Activated CD8-positive, alpha-beta memory T cell treated with anti-CD3 and anti-CD28 coated beads for 4 hours (primary cell): ENCODE measurements around the gene ZCCHC7.

Source experiments
- DNase-seq, 2 donors: peaks; one replicate each; pipeline ENCODE4 v3.0.0-alpha.2; 2020; ENCODE audit warnings: low read depth in 2 of 2

Gene ZCCHC7

DNA sequence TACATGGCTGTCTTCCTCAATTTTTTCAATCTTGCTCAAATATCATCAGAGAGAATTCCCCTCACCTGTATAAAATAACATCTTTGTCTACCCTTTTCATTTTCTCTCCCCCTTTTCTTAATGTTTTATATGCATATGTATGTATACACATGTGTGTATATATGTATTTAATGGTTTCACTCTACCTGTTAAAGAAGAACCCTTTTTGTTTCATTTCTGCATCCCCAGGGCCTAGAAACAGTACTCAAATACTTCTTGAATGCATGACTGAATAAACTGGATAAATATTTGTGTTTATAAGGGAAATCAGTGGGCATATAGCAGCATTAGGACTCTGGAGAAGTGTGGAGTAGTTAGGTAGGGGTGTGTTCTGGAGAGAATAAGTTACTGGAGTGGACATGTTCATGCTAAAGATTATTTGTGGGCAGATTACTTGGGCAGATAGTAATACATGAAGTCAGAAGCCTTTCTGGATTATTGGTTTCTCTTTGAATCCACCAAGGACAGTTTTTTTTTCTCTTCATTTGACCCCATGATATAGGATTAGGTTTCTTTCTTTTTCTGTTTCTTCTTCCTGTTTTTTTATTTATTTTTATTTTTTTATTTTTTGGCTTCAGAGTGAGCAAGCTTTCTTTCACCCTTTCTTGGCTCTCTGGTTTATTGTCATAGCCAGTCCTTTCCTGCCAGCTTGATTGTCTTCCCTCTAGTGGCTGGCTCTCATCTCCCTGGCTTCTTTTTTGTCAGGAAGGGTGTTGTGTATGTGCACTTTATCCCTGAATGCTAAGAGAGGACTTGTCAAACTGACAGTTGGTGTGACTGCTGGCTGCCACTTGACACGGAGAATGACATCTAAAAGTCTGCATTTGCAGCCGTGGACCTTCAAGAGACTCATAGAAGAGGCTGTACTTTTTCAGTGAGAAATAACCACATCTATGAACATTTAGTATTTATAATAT, 89.3 kb downstream of the ZCCHC7 start:
- DNase-seq = no peak

DNA sequence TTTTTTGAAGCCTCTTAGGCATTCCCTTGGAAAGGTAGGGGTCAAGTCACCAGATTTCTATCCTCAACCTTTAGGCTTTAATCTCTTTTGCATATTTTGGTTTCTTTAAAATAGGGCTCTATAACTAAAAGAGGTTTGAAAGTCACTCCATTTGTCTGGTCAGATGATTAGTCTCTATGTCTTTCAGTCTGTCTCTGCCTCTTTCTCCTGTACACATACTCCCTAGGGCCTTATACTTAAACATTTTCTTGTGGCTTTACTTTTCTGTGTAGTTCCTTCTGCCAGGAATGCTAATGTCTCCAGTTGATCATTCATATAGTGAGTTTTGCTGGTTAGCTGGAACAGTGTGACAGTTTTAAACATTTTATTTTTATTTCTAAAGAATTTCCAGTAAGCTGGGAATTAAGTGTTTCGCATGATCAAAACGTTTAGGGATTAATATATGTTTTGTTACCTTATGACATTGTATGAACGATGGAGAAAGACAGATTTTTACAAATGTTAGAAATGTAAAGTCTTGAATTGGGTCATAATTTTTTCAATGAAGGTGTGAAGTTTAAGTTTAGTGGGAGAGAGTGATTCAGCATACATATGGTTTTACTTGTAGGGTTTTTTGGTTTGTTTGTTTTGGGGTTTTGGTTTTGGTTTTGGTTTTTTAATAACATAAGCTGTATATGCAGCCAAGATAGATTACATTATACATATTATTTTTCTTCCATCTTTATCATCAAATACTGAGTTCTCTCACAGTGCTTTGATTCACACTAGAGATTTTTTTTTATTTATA, 90.6 kb downstream of the ZCCHC7 start:
- no peak for DNase-seq

DNA sequence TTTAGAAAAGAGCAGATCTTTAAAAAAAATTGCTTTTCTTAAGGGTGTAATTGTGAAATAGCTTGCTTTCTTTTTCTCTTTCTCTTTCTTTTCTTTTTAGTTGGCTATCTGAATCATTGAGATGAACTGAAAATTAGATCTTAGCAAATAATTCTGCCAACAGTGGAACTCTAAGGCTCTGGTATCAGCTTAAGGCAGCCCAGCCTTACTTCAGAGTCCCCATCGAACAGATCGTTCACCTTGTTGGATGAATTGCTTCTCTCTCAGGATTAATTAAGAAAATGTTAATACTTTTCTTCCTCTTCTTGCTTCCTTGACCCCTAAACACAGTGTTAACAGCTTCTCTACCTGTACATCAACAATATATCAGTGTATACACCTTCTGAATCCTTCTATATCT, 92.1 kb downstream of the ZCCHC7 start:
- no peak for DNase-seq

DNA sequence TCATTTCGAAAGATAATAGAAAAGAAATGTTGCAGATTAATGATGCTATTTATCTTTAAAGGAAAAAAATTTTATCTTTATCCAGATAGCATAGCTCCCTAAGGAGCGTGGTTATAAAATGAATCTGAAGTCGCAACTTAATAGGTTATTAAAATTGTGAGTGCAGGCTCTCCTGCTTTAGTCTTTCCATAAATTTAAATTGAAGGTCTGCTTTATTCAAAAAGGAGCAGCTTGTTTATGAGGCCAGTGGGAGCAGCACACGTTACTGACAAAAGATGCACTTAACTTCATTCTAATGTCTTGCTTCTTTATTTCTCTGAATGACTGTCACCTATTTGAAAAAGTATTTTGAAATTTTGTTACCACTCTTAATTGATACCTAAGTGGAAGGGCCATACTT, 95.0 kb downstream of the ZCCHC7 start:
- no peak for DNase-seq

DNA sequence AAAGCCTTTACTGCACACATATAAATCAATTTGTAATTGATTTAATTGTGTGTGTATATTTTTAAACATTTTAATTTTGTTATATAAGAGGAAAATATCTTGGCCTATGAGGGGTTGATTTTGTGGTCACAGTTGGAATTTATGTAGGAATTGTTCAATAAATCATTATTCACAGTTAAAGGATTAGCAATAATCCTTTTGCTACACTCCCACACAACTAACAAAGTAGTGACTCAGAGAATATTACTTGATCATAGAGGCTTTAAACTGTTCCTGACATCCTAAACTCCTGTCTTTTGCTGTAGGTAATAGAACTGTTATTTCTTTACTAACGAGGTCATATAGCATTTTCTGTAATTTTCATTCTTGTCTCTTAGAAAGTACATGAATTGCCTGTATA, 95.5 kb downstream of the ZCCHC7 start:
- DNase-seq = no peak

DNA sequence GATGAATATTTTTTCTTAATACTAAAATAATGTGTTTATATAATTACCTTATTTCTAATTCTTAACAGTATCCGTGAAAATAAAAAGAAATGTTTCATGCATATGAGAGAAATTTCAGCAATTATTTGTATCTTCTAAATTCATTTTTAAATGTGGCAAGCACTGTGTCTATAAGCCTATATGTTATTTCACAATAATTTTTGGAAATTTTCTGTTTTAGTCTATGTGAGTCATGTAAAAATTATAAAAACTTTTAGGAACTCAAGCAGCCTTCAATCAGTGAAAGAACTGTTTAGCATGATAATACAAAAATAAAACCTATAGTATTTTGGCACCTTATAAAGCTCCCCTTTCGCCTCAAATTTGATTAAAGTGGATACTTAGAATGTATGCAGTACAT, 96.8 kb downstream of the ZCCHC7 start:
- no peak for DNase-seq

DNA sequence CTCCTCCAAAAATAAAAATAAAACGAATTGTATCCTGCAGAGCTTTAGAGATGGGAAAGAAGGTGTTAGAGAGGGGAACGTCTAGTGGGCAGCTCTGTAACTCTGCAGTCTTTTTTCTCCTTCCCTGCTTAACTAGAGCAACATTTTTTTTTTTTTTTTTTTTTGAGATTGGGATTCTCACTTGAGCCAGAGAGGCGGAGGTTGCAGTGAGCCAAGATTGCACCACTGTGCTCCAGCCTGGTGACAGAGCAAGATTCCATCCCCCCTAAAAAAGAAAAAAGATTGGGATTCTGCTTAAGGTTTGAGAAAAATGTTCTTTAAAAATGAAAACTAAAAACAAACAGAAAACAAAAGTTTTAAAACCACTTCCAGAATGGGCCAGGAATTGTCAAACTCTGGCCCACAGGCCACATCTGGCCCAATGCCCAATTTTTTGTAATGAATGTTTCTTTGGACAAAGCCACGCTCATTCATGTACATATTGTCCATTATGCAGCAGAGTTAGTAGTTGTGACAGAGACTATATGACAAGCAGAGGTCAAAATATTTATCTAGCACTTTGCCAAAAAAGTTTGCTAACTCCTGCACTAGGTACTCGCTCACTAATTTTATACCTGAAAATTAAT, 98.5 kb downstream of the ZCCHC7 start:
- no peak for DNase-seq

DNA sequence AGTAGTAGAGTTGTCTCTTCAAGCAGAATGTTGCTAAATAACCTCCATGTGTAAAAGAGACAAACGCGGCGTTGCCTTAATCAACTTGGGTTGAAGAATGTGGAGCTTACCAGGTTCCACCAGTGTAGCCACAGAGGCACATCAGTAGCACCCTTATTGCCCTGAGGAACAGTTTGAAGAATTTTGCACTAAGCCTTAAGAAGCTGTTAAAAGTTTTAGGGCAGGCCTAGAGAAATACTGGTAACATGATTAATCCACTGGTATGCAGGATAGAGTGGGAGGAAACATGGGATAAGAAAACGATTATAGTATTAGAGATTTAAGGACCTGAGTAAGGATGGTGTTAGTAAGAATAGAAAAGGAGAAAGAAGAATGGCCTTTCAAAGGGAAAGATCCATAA, 100.6 kb downstream of the ZCCHC7 start:
- DNase-seq = no peak

DNA sequence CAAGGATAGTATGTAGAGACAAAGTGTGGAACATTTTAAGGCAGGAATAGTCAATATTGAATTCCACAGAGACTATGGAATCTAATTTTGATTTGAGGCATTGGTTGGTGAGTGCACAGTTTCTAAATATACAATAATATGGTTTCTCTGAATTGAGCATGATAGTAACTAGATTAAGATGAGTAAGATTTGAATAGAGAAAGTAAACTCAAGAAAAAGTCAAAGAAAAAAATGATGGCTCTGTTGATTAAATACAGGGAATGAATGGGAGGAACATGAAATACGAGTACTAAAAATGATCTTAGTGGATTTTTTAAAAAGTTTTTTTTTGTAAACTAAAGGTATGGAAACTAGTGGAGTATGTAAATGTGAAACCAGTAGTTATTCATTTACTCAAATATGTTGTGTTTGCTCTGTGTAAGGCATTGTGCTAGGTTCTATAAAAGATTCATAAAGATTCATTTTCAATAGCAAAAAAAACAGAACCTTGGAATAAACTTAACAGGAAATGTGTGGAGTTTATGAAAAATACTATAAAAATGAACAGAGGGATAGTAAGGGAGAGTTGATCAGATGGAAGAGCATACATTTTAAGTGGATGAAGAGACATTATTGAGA, 101.2 kb downstream of the ZCCHC7 start:
- no peak for DNase-seq

DNA sequence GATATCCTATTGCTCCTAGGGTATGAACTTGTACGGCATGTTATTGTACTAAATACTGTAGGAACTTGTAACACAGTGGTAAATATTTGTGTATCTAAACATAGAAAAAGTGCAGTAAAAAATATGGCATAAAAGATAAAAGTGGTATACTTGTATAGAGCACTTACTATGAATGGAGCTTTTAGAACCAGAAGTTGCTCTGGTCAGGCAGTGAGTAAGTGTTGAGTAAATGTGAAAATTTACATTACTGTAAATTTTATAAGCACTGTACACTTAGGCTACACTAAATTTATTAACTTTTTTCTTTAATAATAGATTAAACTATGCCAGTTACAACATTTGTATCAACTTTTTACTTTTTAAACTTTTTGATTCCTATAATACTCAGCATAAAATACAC, 109.1 kb downstream of the ZCCHC7 start:
- DNase-seq = no peak

DNA sequence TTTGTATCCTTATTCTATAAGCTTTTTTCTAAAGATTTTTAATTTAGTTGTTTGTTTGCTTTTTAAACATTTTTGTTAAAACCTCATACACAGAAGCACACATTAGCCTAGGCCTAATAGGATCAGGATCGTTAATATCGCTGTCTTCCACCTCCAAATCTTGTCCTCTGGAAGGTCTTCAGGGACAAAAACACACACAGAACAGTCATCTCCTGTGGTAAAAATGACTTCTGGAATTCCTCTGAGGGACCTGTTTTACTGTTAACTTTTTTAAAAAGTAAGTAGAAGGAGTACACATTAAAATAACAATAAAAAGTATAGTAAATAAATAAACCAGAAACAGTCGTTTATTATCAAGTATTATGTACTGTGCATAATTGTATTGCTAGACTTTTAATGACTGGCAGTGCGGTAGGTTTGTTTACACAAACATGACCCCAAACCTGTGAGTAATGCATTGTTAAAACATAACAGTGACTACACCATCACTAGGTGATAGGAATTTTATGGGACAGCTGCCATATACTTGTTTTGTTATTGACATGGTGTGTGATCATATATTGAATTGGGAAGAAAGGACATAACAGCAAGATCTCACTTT, 109.6 kb downstream of the ZCCHC7 start:
- DNase-seq = no peak

DNA sequence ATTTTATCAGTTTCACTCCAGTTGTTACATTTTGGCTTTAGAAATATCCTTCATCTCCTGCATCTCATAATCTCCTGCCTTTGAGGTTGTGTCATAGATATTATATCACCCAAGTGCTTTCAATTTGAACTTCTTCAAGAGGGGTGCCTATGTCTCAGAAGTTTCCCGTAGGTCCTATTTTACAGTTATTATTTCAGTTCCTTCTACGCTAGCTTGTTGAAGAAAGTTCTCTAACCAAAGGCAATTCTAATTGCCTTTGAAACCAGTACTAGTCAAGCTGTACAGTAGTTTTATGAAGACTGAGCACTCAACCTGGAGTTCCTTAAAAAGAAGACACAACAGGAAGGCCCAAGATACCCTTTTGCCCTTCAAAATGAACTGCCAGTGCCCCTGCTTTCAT, 116.4 kb downstream of the ZCCHC7 start:
- no peak for DNase-seq

DNA sequence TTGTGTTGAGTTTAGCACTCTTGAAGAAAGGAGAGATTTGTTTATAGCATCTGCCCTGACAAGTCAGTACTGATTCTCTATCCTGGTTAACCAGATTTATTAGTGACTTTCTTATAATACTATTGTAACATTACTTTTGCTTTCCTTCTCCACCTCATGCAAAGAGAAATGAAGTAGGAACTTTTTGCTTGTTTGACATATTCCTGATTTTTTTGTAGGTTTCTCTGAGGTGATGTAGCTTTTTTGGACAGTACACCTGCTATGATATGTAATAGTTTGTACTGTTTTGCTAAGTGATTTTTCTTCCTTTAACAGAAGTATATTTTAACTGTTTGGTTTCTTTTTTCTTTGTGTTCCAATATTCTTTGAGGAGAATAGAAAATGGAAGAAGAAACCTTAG, 117.7 kb downstream of the ZCCHC7 start:
- no peak for DNase-seq

DNA sequence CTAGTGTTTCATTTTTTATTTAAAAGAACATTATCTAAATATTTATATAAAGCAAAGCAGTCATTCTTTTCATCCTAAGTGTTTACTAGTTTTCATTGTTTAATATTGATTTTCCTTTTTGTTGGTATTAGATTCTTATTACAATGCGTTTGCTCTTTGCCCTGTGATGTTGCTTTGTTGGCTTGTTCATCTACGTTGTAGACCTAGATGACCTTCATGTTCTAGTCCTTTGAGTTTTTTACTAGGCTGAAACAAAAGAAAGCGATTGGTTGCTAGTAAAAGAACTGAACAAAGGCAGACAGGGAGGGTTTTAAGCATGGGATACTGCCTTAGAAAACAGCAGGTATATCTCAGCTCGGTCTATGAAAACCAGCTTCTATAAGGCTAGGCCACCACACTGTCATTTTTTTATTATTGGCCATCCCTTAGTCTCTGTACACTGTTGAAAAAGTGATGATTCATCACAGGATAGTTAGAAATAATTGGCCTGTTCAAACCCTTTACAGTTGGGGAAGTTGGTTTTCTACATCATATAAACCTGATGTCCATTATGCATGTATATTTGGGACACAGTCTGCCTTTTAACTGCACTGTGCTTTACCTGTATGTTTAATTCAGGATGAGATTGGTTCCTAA, 119.0 kb downstream of the ZCCHC7 start:
- no peak for DNase-seq

DNA sequence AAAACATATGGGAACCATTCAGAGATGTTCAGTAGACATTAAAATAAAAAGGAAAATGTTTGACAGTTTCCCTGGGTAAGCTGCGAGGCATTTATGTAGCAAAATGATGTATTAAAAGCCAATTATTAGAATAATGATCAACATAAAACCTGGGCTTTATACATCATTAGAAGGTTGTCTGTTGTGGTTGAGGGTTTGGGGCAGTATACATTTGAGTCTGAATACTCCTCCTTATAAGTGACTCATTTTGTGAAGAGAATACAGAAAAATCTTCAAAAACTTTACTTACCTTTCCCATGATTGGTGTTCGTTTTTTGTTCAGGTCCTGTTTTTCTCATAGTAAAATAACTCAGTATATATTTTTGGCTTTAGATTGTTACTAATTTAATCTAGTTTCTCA, 119.5 kb downstream of the ZCCHC7 start:
- no peak for DNase-seq

DNA sequence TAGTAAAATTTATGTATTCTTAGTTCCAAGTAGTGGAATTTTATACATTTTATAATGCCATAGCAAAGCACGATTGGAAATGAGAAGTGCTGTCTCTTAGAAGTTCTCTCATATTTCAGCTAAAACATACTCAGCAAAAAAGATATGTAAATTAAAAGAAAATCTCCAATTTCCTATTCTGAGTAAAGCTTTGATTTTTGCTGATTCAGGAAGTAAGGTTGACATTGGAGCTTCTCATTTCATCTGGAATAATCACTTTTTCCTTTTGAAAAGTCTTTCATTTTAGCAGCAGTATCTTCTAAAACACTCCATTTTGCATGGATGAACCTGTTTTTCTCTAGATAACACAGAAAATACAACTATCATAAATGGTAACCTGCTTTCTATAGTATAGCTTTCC, 121.0 kb downstream of the ZCCHC7 start:
- no peak for DNase-seq

DNA sequence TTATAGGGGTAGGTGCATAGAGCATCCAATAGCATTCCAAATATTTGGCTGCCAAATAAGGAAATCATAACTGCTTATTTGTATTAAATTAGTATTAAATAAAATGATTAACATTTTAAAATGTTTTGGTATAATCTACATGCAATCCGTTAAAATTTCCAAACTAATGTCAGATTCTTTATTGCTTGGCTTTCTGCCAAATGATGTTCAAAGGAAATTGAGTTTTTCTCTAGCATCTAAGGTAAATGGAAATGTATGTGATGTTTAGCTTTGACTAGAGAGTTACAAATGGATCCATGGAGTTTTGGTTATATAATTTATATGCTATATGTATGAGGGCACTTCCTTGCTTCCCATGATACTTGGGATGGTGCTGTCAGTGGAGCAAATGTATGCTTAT, 121.7 kb downstream of the ZCCHC7 start:
- no peak for DNase-seq

DNA sequence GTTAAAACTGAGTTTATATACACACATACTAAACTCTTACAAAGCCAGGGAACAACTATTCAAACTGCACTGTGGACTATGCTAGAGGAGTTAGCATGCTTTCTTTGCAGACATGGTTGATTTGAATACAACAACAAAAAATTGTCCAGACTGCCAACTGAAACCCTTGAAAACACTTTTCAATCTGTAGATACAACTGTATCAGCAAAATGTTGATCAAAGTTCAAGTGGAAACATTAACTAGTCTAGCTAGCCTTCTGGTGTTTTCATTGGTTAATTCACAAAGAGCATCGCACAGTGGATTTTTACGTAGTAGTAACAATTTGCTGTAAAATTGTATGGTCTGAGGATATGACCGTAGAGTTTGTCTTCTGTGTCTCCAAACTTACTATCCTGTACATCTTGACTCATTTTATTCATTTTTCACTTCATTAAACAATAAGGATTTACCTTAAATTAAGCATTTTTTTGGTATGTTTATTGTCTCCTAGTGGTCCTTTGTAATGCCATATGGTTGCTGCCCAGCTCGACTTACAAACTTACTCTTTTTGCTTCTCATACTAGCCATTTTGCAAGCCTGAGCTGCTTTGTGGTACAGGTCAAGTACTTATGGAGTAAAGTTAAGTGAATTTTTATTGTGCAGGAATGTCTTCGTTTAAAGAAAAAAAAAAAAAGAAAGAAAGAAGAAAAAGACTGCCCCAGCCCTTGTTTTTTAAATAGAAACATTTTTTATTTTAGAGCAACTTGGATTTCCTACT, 123.4 kb downstream of the ZCCHC7 start:
- DNase-seq = no peak

DNA sequence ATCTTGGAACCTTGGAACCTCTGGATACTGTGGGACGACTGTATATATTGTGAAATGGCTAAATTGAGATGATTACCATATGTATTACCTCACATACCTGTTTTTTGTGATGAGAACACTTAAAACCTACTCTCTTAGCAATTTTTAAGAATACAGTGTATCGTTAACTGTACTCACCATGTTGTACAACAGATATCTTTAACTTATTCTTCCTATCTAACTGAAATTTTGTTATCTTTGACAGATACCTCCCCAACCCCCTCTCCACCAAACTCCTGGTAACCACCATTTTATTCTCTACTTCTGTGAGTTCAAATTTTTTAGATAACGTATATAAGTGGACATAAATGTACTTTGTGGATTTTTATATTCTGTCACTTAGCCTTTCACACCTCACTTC, 126.5 kb downstream of the ZCCHC7 start:
- no peak for DNase-seq

DNA sequence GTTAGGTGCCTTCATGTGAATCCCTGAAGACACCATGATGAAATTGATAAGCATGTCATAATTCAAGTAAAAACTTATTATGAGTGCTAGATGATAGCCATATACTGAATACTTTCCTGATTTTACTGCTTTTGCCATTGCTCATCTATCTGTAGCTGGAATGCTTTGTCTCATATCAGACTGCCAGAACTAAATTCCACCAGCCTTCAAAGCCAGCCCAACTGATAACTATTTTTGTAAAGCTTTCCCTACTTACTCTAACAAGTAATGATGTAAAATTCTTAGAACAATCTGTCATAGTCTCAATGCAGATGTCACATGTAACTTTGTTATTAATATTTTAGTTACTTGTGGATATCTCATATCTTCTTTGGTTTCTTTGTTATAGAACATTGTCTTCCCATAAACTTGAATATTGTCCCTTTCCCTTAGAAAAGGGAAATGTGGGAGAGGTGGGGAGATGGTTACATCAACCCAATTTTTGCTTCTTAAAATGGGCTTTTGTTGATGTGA, 128.3 kb downstream of the ZCCHC7 start:
- DNase-seq = no peak
